ENCODE data around the gene PSORS1C2.
"Not testable (repeated sequence)": the region's sequence is repeated elsewhere in the genome, so short reads cannot be mapped to it uniquely, and the experiment has no call there.

GRCh38 chr6:31164475-31165063 lies 25.7 kb upstream of the PSORS1C2 start:
- not testable (repeated sequence) for TF ChIP-seq CTCF, POLR2AphosphoS5 (IDR thresholded peaks at IDR 0.05)

Measured in suprapubic skin (tissue), 3 donors.